Sigmoid colon (tissue), 7 donors: ENCODE results near the gene PDX1. TPM values are rescaled to one million over a fixed set of nuclear protein-coding genes. Genes with fewer than 3 reads are reported as not detected.

Experiments
- DNase-seq: peaks from one replicate; pipeline ENCODE4 v3.0.0-alpha.2; 2019
- H3K27ac ChIP-seq, 4 donors: fragments of 200-600 bp; sonication (generic); one replicate each; pipeline ENCODE4 v1.5.1; 2016 to 2019; ENCODE audit warnings: mild to moderate bottlenecking in 1 of 4
- H3K27me3 ChIP-seq, 3 donors: fragments of 200-600 bp; sonication (generic); one replicate each; pipeline ENCODE4 v1.5.1; 2019; ENCODE audit warnings: mild to moderate bottlenecking in 1 of 3
- H3K36me3 ChIP-seq, 4 donors: fragments of 200-600 bp; sonication (generic); one replicate each; pipeline ENCODE4 v1.5.1; 2016 to 2019
- H3K4me1 ChIP-seq, 4 donors: fragments of 200-600 bp; sonication (generic); one replicate each; pipeline ENCODE4 v1.5.1; 2017 to 2019
- H3K4me3 ChIP-seq, 4 donors: fragments of 200-600 bp; sonication (generic); one replicate each; pipeline ENCODE4 v1.5.1; 2017 to 2019; ENCODE audit warnings: mild to moderate bottlenecking in 2 of 4, moderate library complexity in 1 of 4
- H3K9me3 ChIP-seq, 4 donors: fragments of 200-600 bp in 3 of 4; sonication (generic) in 3 of 4; one replicate each; pipeline versions ENCODE4 v1.5.1 to v1.6.1; 2013 to 2019
- EP300 ChIP-seq, 4 donors: sonication (generic); formaldehyde crosslinking; IDR thresholded peaks; one replicate each; pipeline ENCODE4 v1.6.1; 2017; ENCODE audit warnings: antibody characterized with exemption in 4 of 4
- POLR2A ChIP-seq, 2 donors: fragments of 450-650 bp; IDR thresholded peaks; one replicate each; pipeline ENCODE4 v1.6.1; 2016; ENCODE audit warnings: antibody characterized with exemption in 2 of 2, mild to moderate bottlenecking in 2 of 2, moderate library complexity in 2 of 2
- POLR2AphosphoS5 ChIP-seq, 4 donors: sonication (generic); formaldehyde crosslinking; IDR thresholded peaks; one replicate each; pipeline ENCODE4 v1.6.1; 2017; ENCODE audit warnings: antibody characterized with exemption in 4 of 4
- WGBS, 2 donors: extraction: QIAGEN DNeasy Blood & Tissue Kit; methylation state at CpG; one replicate each; pipeline ENCODE4 v1.1.7; 2013; 5-methylcytosine and 5-hydroxymethylcytosine counted together
- intact Hi-C: fragments of 100-400 bp; cut with DNase I; formaldehyde crosslinking; loops from one replicate; pipeline ENCODE4 v1.15.1; 2023
- polyA plus RNA-seq, 3 donors: library from polyadenylated mRNA; stranded (reverse); fragments of 200-250 nt; gene quantifications; one replicate each; pipeline ENCODE4 v1.2.3, GENCODE V29; 2013
- total RNA-seq, 4 donors: library from RNA; depleted of rRNA; stranded (reverse); fragments of >200 nt; gene quantifications; one replicate each; pipeline ENCODE4 v1.1.0, GENCODE V29; 2016
- TF ChIP-seq, protein P1 (sequence below), 4 experiments: fragments of 450-650 bp in 3 of 4; fragments of 200-600 bp in 1 of 4; IDR thresholded peaks; one replicate each; pipeline ENCODE4 v1.5.1; 2016 to 2019; ENCODE audit warnings: antibody characterized with exemption in 4 of 4, mild to moderate bottlenecking in 3 of 4, moderate library complexity in 2 of 4
- donor health status: healthy with polysubstance abuse.
- donor health status: Bipolar disorder and iron deficiency.
- donor health status: healthy.

PDX1 gene
- total and polyA plus RNA-seq, 7 donors = under 0.01 to 0.39 TPM; not detected in 5

DNA sequence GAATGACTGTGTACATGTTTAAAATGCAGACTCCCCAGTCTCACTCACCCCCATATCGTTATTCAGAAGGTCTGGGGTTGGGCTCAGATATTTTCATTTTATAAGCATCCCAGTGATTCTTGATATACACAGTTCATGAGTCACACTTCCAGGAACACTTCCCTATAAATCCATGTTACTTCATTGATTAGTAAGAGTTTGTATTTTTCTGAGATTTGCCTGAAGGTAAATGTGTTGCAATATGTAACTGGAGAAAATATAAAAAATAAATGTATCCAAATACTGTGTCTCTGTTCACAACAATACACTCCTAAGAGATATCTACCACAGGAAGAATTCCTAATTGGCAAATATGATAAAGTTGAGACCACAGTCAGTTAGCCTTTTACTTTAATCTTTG is 6.6 kb upstream of the PDX1 start:
- TF ChIP-seq, protein P1, sequence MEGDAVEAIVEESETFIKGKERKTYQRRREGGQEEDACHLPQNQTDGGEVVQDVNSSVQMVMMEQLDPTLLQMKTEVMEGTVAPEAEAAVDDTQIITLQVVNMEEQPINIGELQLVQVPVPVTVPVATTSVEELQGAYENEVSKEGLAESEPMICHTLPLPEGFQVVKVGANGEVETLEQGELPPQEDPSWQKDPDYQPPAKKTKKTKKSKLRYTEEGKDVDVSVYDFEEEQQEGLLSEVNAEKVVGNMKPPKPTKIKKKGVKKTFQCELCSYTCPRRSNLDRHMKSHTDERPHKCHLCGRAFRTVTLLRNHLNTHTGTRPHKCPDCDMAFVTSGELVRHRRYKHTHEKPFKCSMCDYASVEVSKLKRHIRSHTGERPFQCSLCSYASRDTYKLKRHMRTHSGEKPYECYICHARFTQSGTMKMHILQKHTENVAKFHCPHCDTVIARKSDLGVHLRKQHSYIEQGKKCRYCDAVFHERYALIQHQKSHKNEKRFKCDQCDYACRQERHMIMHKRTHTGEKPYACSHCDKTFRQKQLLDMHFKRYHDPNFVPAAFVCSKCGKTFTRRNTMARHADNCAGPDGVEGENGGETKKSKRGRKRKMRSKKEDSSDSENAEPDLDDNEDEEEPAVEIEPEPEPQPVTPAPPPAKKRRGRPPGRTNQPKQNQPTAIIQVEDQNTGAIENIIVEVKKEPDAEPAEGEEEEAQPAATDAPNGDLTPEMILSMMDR (IDR thresholded peaks at IDR 0.05) = no peak
- no peak for TF ChIP-seq POLR2A (IDR thresholded peaks at IDR 0.05)
- TF ChIP-seq POLR2AphosphoS5 (IDR thresholded peaks at IDR 0.05) = no peak
- TF ChIP-seq EP300 (IDR thresholded peaks at IDR 0.05) = no peak
- WGBS, 2 donors = 57 to 66% methylated on average over 1 of the region's 1 CpG
- intact Hi-C loops = no loop called here
- H3K27ac ChIP-seq = no peak overlapping the region
- no peaks in the 10 kb centered on the region for H3K36me3 ChIP-seq
- peaks cover 32 to 99% (median 43%) of the 10 kb centered on the region in 3 donors for H3K27me3 ChIP-seq
- H3K4me1 ChIP-seq = peaks cover 0 to 12% (median 12%) of the 10 kb centered on the region in 4 donors
- H3K4me3 ChIP-seq = no peak overlapping the region
- H3K9me3 ChIP-seq = no peaks in the 10 kb centered on the region
- no peak for DNase-seq

- TF ChIP-seq, protein P1 (IDR thresholded peaks at IDR 0.05) = no peak
- TF ChIP-seq POLR2AphosphoS5 (IDR thresholded peaks at IDR 0.05) (no peak), EP300 (IDR thresholded peaks at IDR 0.05) (no peak), POLR2A (IDR thresholded peaks at IDR 0.05) (no peak)
- intact Hi-C loops = no loop called here
- no peak overlapping the region for H3K27ac ChIP-seq
- no peaks in the 10 kb centered on the region for H3K36me3 ChIP-seq
- no peaks in the 10 kb centered on the region for H3K9me3 ChIP-seq
- no peak overlapping the region for H3K4me3 ChIP-seq
- H3K4me1 ChIP-seq = peaks cover 0 to 25% (median 24%) of the 10 kb centered on the region in 4 donors
- H3K27me3 ChIP-seq = peaks cover 51 to 99% (median 62%) of the 10 kb centered on the region in 3 donors
- WGBS, 2 donors = 55 to 61% methylated on average over 10 of the region's 10 CpGs
- DNase-seq = no peak
Observed at GRCh38 chr13:27915301-27916207, 4.2 kb upstream of the PDX1 start.

GRCh38 chr13:27917121-27917947 is 2.5 kb upstream of the PDX1 start:
- peaks cover 67 to 100% (median 79%) of the 10 kb centered on the region in 3 donors for H3K27me3 ChIP-seq

More at GRCh38 chr13:27917121-27917947, 2.5 kb upstream of the PDX1 start:
- no peak overlapping the region for H3K27ac ChIP-seq
- 2 to 4% methylated on average over 48 of the region's 48 CpGs for WGBS, 2 donors
- no peak for DNase-seq
- no peaks in the 10 kb centered on the region for H3K9me3 ChIP-seq
- no peaks in the 10 kb centered on the region for H3K36me3 ChIP-seq
- H3K4me1 ChIP-seq = peaks cover 0 to 43% (median 38%) of the 10 kb centered on the region in 4 donors
- TF ChIP-seq POLR2A (IDR thresholded peaks at IDR 0.05) = no peak
- TF ChIP-seq POLR2AphosphoS5 (IDR thresholded peaks at IDR 0.05) = peak in 2 of 4 donors; percentile 11 to 38
- TF ChIP-seq, protein P1 (IDR thresholded peaks at IDR 0.05) = no peak
- no peak for TF ChIP-seq EP300 (IDR thresholded peaks at IDR 0.05)
- H3K4me3 ChIP-seq = no peak overlapping the region
- intact Hi-C loops = no loop called here
